Ramos (cell line): ENCODE data around the gene DTX3L.

ENCODE experiments used
- in situ Hi-C: fragments of 300-500 bp; cut with MboI; formaldehyde crosslinking; loops from one replicate; pipeline ENCODE4 v1.14.3; 2022; ENCODE audit warnings: low sequenced_read_pairs; ENCODE audit not compliant: unreplicated experiment

Gene DTX3L

GRCh38 chr3:122559906-122560305, 4.2 kb upstream of the DTX3L start:
- in situ Hi-C loops: loop anchor here (10.0 kb wide), 1 partner anchor 115 kb away; no protein-coding TSS in a partner anchor

- in situ Hi-C loops: loop anchor here (10.0 kb wide), 1 partner anchor 114 kb away; no protein-coding TSS in a partner anchor
Observed at GRCh38 chr3:122560680-122561079, 3.5 kb upstream of the DTX3L start.

GRCh38 chr3:122562923-122563716, 1.0 kb upstream of the DTX3L start:
- in situ Hi-C loops: loop anchor here (10.0 kb wide), 1 partner anchor 112 kb away; no protein-coding TSS in a partner anchor

- in situ Hi-C loops: loop anchor here (10.0 kb wide), 1 partner anchor 111 kb away; no protein-coding TSS in a partner anchor
Observed at GRCh38 chr3:122563717-122564025, 467 bp upstream of the DTX3L start.

- in situ Hi-C loops: loop anchor here (10.0 kb wide), 1 partner anchor 107 kb away; no protein-coding TSS in a partner anchor
Observed at GRCh38 chr3:122568131-122568530, 4.0 kb downstream of the DTX3L start.

- in situ Hi-C loops: loop anchor here (10.0 kb wide), 1 partner anchor 106 kb away; no protein-coding TSS in a partner anchor
Observed at GRCh38 chr3:122568755-122569154, 4.6 kb downstream of the DTX3L start.

GRCh38 chr3:122572940-122573412, 8.8 kb downstream of the DTX3L start:
- in situ Hi-C loops: no loop called here

- in situ Hi-C loops: no loop called here
Observed at GRCh38 chr3:122576174-122576940, 12.2 kb downstream of the DTX3L start.

- in situ Hi-C loops: no loop called here
Observed at GRCh38 chr3:122577409-122578031, 13.4 kb downstream of the DTX3L start, which contains the start of gene PARP15. Gene PARP15 (plus strand): TSS chr3:122577650. CDS start chr3:122577668, 18 bp downstream.

- in situ Hi-C loops: no loop called here
Observed at GRCh38 chr3:122578069-122578740, 14.1 kb downstream of the DTX3L start.

GRCh38 chr3:122580470-122580869, 16.3 kb downstream of the DTX3L start:
- in situ Hi-C loops: no loop called here

GRCh38 chr3:122581622-122582021, 17.5 kb downstream of the DTX3L start:
- in situ Hi-C loops: no loop called here

- in situ Hi-C loops: no loop called here
Observed at GRCh38 chr3:122582390-122582789, 18.3 kb downstream of the DTX3L start.

GRCh38 chr3:122586098-122586497, 22.0 kb downstream of the DTX3L start:
- in situ Hi-C loops: no loop called here

- in situ Hi-C loops: no loop called here
Observed at GRCh38 chr3:122586773-122587485, 22.8 kb downstream of the DTX3L start.

GRCh38 chr3:122587572-122587971, 23.4 kb downstream of the DTX3L start:
- in situ Hi-C loops: no loop called here

- in situ Hi-C loops: no loop called here
Observed at GRCh38 chr3:122589297-122589696, 25.2 kb downstream of the DTX3L start.

GRCh38 chr3:122590610-122591009, 26.5 kb downstream of the DTX3L start:
- in situ Hi-C loops: no loop called here

- in situ Hi-C loops: no loop called here
Observed at GRCh38 chr3:122594025-122594424, 29.9 kb downstream of the DTX3L start.
